KMS-11 (cell line): ENCODE results near the gene RCAN2.
A peak's percentile ranks its signal among the peaks of the same experiment; 100 is the strongest.

Experiments
- H2AFZ ChIP-seq: fragments of 200-600 bp; sonication (generic); 2 replicates; pipeline ENCODE4 v1.6.1; 2016; ENCODE audit warnings: antibody characterized with exemption, mixed run types, low read depth
- H3K27ac ChIP-seq: fragments of 200-600 bp; sonication (generic); 2 replicates; pipeline ENCODE4 v1.6.1; 2016; ENCODE audit warnings: mild to moderate bottlenecking, mixed run types
- H3K27me3 ChIP-seq: fragments of 200-600 bp; sonication (generic); 2 replicates; pipeline ENCODE4 v1.6.1; 2017; ENCODE audit warnings: mild to moderate bottlenecking, low read depth, mixed run types, moderate library complexity; ENCODE audit not compliant: insufficient read depth
- H3K36me3 ChIP-seq: fragments of 200-600 bp; sonication (generic); 2 replicates; pipeline ENCODE4 v1.6.1; 2017; ENCODE audit warnings: mild to moderate bottlenecking, mixed run types; ENCODE audit not compliant: insufficient read depth
- H3K4me1 ChIP-seq: fragments of 200-600 bp; sonication (generic); 2 replicates; pipeline ENCODE4 v1.6.1; 2016; ENCODE audit warnings: mild to moderate bottlenecking, low read depth, mixed run types; ENCODE audit not compliant: poor library complexity, severe bottlenecking
- H3K4me2 ChIP-seq: fragments of 200-600 bp; sonication (generic); 2 replicates; pipeline ENCODE4 v1.7.0; 2016; ENCODE audit warnings: mild to moderate bottlenecking, mixed run types
- H3K4me3 ChIP-seq: fragments of 200-600 bp; sonication (generic); IDR thresholded peaks from 2 replicates; pipeline ENCODE4 v1.6.1; 2017; ENCODE audit warnings: low read depth, low read length, mixed read lengths; ENCODE audit not compliant: insufficient read depth
- H3K79me2 ChIP-seq: fragments of 200-600 bp; sonication (generic); 2 replicates; pipeline ENCODE4 v1.6.1; 2016; ENCODE audit warnings: low read depth, mixed run types; ENCODE audit not compliant: insufficient read depth
- H3K9ac ChIP-seq: fragments of 200-600 bp; sonication (generic); 2 replicates; pipeline ENCODE4 v1.6.1; 2016; ENCODE audit warnings: mild to moderate bottlenecking, mixed run types
- H4K20me1 ChIP-seq: fragments of 200-600 bp; sonication (generic); 2 replicates; pipeline ENCODE4 v1.6.1; 2016; ENCODE audit warnings: mild to moderate bottlenecking, mixed run types; ENCODE audit not compliant: insufficient read depth
- CTCF ChIP-seq: fragments of 200-600 bp; sonication (generic); conservative IDR thresholded peaks from 2 replicates; pipeline ENCODE4 v1.6.1; 2017; ENCODE audit warnings: low read depth, mild to moderate bottlenecking, antibody characterized with exemption, low read length, moderate library complexity, mixed read lengths

RCAN2 gene

DNA sequence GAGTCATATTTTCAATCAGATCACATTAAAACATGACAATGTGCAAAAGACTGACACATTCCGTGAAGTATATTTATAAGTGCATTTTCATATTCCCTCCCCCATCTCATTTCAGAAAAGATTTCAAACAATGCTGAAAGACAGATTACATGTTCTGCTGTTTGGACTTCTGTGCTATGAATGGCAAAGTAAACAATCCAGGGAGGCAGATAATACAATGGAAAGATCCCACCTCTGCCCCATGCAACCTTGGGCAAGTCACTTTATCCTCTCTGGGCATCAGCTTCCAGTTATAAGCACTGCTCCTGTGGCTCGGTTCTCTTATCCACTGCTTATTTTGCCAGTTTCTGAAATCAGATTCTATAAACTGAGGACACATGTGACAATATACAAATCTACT, 110.2 kb downstream of the RCAN2 start:
- Histone ChIP-seq H3K9ac (no peak overlapping the region), H3K27ac (no peak overlapping the region), H3K79me2 (no peaks in the 10 kb centered on the region), H3K4me2 (peak overlapping the region; percentile 21), H3K4me3 (no peak overlapping the region), H4K20me1 (no peaks in the 10 kb centered on the region), H2AFZ (no peak overlapping the region), H3K27me3 (no peaks in the 10 kb centered on the region), H3K36me3 (no peaks in the 10 kb centered on the region), H3K4me1 (peaks cover 27% of the 10 kb centered on the region)
- TF ChIP-seq CTCF, result no peak

DNA sequence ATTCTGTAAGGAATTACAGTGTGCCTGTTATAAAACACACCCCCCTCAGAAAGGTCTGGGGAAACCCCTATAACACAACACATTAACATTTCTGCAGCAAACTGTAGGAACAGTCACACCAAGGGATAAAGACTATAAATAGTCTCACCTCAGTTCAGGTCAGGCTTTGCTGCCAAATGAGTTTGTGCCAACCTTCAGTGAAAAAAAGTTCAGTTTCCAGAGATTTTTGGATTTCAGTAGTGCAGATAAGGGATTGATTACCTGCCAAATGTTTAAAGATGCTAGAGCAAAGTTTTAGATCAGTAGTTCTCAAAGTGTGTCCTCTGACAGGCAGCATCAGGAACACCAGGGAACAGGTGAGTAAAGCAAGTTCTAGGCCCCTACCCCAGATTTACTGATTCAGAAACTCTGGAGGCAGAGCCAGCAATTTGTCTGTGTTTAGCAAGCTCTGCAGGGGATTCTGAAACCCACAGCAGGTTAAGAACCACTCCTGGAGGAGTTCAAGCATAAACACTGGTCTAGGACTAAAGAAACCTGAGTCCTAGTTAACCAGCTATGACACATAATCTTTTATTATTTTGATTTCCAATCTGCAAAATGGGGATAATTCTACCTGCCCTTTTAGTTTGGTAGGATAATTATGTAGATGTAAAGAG, 111.0 kb downstream of the RCAN2 start:
- Histone ChIP-seq H3K9ac (no peak overlapping the region), H3K27ac (peak overlapping the region; percentile 24; the same call in 1 of the 2 replicates)

GRCh38 chr6:46378882-46379416, 112.3 kb downstream of the RCAN2 start:
- Histone ChIP-seq H3K4me3 (no peak overlapping the region), H3K27ac (no peak overlapping the region), H3K9ac (no peak overlapping the region), H4K20me1 (no peaks in the 10 kb centered on the region), H3K4me1 (peaks cover 27% of the 10 kb centered on the region), H3K36me3 (no peaks in the 10 kb centered on the region), H3K4me2 (no peak overlapping the region), H2AFZ (no peak overlapping the region), H3K79me2 (no peaks in the 10 kb centered on the region), H3K27me3 (no peaks in the 10 kb centered on the region)
- TF ChIP-seq CTCF, result no peak

More for the DNA sequence above, 111.0 kb downstream of the RCAN2 start:
- Histone ChIP-seq H3K36me3 (no peaks in the 10 kb centered on the region), H3K4me2 (peak overlapping the region; percentile 21), H3K4me3 (no peak overlapping the region), H2AFZ (no peak overlapping the region), H3K79me2 (no peaks in the 10 kb centered on the region), H3K4me1 (peaks cover 27% of the 10 kb centered on the region), H4K20me1 (no peaks in the 10 kb centered on the region), H3K27me3 (no peaks in the 10 kb centered on the region)
- TF ChIP-seq CTCF, result no peak

- Histone ChIP-seq H3K4me2 (no peak overlapping the region), H3K79me2 (no peaks in the 10 kb centered on the region), H3K27me3 (no peaks in the 10 kb centered on the region), H2AFZ (no peak overlapping the region), H4K20me1 (no peaks in the 10 kb centered on the region), H3K27ac (no peak overlapping the region), H3K4me3 (no peak overlapping the region), H3K4me1 (peaks cover 27% of the 10 kb centered on the region), H3K9ac (no peak overlapping the region), H3K36me3 (no peaks in the 10 kb centered on the region)
- TF ChIP-seq CTCF, result no peak
Measured at GRCh38 chr6:46378161-46378881, 112.9 kb downstream of the RCAN2 start.
